Adipose tissue (tissue), 3 donors: Measurements from ENCODE around the gene RBM19. TPM values are rescaled to one million over a fixed set of nuclear protein-coding genes. Genes with fewer than 3 reads are reported as not detected.

Experiments
- H3K27ac ChIP-seq: one replicate; pipeline ENCODE4 v1.5.1; 2013; ENCODE audit warnings: low read depth, low read length
- WGBS, 3 donors: extraction: QIAGEN DNeasy Blood & Tissue Kit; methylation state at CpG; one replicate each; pipeline ENCODE4 v1.1.7; 2013; 5-methylcytosine and 5-hydroxymethylcytosine counted together
- polyA plus RNA-seq, 3 donors: library from polyadenylated mRNA; stranded (reverse); fragments of 200-250 nt; gene quantifications; one replicate each; pipeline ENCODE4 v1.2.3, GENCODE V29; 2013
- donor health status: healthy with polysubstance abuse.
- donor health status: Bipolar disorder and iron deficiency.
- donor health status: healthy.

Gene RBM19
- polyA plus RNA-seq, 3 donors = 10.7 to 13.9 (median 12.8) TPM

DNA sequence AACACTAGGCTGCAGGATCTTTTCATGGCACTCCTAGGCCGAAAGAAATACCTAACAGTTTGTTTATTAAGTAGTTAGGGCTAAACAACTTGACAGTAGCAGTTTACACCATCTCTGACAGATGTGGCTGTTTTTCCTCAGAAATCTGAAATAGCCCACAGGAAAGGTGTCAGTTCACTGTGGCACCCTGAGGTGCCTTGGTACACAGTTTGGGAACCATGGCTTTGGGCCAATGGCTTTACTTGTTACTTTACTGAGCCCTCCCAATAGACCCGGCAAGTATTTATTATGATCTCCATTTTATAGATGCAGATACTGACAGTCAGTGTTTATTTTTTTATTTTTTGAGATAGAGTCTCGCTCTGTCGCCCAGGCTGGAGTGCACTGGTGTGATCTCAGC lies 69.3 kb downstream of the RBM19 start:
- WGBS, 3 donors = 96 to 99% (median 97%) methylated on average over 4 of the region's 4 CpGs
- no peak overlapping the region for H3K27ac ChIP-seq

- WGBS, 3 donors = 89 to 92% (median 90%) methylated on average over 7 of the region's 7 CpGs
- H3K27ac ChIP-seq = no peak overlapping the region
These were observed 69.9 kb downstream of the RBM19 start for GRCh38 chr12:113896194-113896593.

GRCh38 chr12:113895176-113895575 lies 70.9 kb downstream of the RBM19 start:
- WGBS, 3 donors = 95 to 99% (median 96%) methylated on average over 7 of the region's 7 CpGs
- no peak overlapping the region for H3K27ac ChIP-seq

DNA sequence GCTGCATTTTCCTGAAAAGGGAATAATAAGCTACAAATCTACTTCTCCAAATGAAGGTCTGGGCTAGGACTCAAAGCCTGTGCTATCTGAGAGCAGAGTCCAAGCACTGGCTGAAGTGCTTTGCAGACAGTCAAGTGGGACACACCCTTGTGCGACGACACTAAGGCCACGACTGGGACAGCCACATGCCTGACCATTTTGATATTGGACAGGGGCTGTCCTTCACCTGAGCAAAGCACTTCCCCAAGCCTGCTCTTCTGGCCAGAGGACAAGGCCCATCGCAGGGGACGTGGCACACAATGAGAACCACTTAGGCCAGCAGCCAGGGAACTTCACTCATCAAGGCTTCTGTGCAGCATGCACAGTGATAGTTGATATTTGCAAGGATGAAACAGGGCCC lies 71.4 kb downstream of the RBM19 start:
- no peak overlapping the region for H3K27ac ChIP-seq
- 91% methylated on average over 5 of the region's 5 CpGs for WGBS, 3 donors

- H3K27ac ChIP-seq = no peak overlapping the region
- WGBS, 3 donors = 96 to 99% (median 97%) methylated on average over 8 of the region's 8 CpGs
These were observed 72.9 kb downstream of the RBM19 start for GRCh38 chr12:113893221-113893620.

GRCh38 chr12:113892556-113892955 lies 73.6 kb downstream of the RBM19 start:
- WGBS, 3 donors = 94 to 98% (median 96%) methylated on average over 6 of the region's 6 CpGs

GRCh38 chr12:113891739-113892520 lies 74.2 kb downstream of the RBM19 start:
- WGBS, 3 donors = 86 to 90% (median 89%) methylated on average over 15 of the region's 15 CpGs
- no peak overlapping the region for H3K27ac ChIP-seq

More at GRCh38 chr12:113892556-113892955, 73.6 kb downstream of the RBM19 start:
- H3K27ac ChIP-seq = no peak overlapping the region

DNA sequence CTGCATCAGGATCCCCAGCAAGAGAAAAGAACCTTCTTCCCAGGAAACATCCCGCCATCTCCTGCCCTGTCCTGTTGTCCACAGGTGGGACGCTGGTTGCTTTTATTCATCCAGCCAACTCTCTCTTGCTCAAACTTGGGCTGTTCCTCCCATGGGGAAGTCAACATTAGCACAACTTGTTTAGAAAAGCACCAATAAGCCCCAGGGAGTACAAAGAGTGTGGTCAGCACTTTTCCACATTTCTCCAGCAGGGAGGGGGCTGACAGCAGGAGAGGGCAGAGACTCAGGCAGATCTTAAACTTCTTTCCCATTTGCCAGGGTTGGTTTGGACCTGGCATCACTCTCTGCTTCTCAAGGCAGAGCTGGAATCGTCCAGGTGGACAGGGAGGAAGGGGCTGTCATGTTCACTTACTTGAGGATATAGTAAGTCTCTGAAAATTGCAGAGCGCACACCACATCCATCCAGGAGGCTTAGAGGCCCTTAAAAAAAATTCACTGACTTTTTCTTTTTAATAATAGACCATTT lies 74.9 kb downstream of the RBM19 start:
- H3K27ac ChIP-seq = no peak overlapping the region
- 89 to 93% (median 91%) methylated on average over 4 of the region's 4 CpGs for WGBS, 3 donors

- no peak overlapping the region for H3K27ac ChIP-seq
- 63 to 75% (median 69%) methylated on average over 23 of the region's 23 CpGs for WGBS, 3 donors
These were observed 76.1 kb downstream of the RBM19 start for GRCh38 chr12:113889891-113890581.

DNA sequence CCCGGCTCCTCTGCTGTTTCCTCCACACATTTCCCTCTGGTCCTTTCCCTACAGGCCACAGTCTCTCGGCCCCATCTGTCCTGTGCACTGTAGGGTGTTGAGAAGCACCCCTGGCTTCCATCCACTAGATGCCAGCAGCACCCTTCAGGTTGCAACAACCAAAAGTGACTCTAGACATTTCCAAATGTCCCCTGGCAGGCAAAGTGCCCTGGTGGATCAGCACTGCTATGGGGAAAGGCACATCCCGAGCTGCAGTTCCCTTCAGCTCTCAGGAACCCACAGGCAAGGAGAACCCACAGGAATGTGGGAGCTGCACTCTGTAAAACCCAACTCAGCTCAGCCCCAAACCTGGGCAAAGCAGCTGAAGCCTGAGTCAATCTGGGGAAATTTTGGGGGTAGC lies 77.0 kb downstream of the RBM19 start:
- no peak overlapping the region for H3K27ac ChIP-seq
- 82 to 94% (median 90%) methylated on average over 3 of the region's 3 CpGs for WGBS, 3 donors

GRCh38 chr12:113888435-113888834 lies 77.7 kb downstream of the RBM19 start:
- WGBS, 3 donors = 94 to 100% (median 100%) methylated on average over 2 of the region's 2 CpGs
- H3K27ac ChIP-seq = no peak overlapping the region

GRCh38 chr12:113887906-113888305 lies 78.2 kb downstream of the RBM19 start:
- no peak overlapping the region for H3K27ac ChIP-seq
- 85 to 99% (median 96%) methylated on average over 3 of the region's 3 CpGs for WGBS, 3 donors

DNA sequence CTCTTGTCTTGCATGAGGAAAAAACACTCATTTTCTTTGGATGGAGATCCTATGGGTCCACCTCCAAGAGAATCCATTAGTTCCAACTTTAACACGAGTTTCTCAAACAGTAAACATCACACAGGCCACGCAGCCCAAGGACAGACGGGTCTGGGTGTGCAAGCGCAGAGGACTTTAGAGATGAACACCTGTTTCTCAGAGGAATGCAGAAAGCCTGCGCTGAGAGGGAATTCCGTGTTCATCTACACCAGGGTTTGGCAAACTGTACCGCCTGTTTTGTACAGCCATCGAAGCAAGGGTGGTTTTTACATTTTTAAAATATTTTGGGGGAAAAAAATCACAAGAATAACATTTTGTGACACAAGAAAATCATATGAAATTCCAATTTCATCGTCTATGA lies 79.4 kb downstream of the RBM19 start:
- WGBS, 3 donors = 91 to 98% (median 97%) methylated on average over 9 of the region's 9 CpGs
- H3K27ac ChIP-seq = no peak overlapping the region

- no peak overlapping the region for H3K27ac ChIP-seq
- WGBS, 3 donors = 95 to 98% (median 96%) methylated on average over 3 of the region's 3 CpGs
These were observed 81.7 kb downstream of the RBM19 start for GRCh38 chr12:113884392-113884791.

- 82 to 89% (median 86%) methylated on average over 2 of the region's 2 CpGs for WGBS, 3 donors
- H3K27ac ChIP-seq = no peak overlapping the region
These were observed 83.4 kb downstream of the RBM19 start for GRCh38 chr12:113882690-113883089.

- H3K27ac ChIP-seq = no peak overlapping the region
- 77 to 85% (median 85%) methylated on average over 23 of the region's 23 CpGs for WGBS, 3 donors
These were observed 84.8 kb downstream of the RBM19 start for GRCh38 chr12:113880988-113881962.

GRCh38 chr12:113880326-113880725 lies 85.8 kb downstream of the RBM19 start:
- no peak overlapping the region for H3K27ac ChIP-seq
- 88 to 93% (median 91%) methylated on average over 11 of the region's 11 CpGs for WGBS, 3 donors

GRCh38 chr12:113879658-113880057 lies 86.5 kb downstream of the RBM19 start:
- H3K27ac ChIP-seq = no peak overlapping the region
- 93 to 100% (median 95%) methylated on average over 3 of the region's 3 CpGs for WGBS, 3 donors
